T-cell (primary cell): Measurements from ENCODE around the gene RABGGTB. TPM values are rescaled to one million over a fixed set of nuclear protein-coding genes. Genes with fewer than 3 reads are reported as not detected.
"Not testable (repeated sequence)": the region's sequence is repeated elsewhere in the genome, so short reads cannot be mapped to it uniquely, and the experiment has no call there.

Experiments
- ATAC-seq, 4 experiments: fragments of 200-7000 bp in 3 of 4; fragments of 150-1000 bp in 1 of 4; cut with Tn5 transposase; replicated peaks in 1 of 4; 1 replicate in 3 of 4; 2 replicates in 1 of 4; pipeline ENCODE4 v1.10.0; 2021; ENCODE audit warnings: moderate library complexity in 3 of 4, mild to moderate bottlenecking in 2 of 4, moderate number of reproducible peaks in 1 of 4
- CTCF ChIA-PET, 2 donors: fragments of 300-600 bp; sonication (Branson Sonifier 250); formaldehyde crosslinking; loops; one replicate each; lab custom pipeline; 2022; ENCODE audit warnings: antibody characterized with exemption in 2 of 2; lab: Charles Lee
- POLR2A ChIA-PET, 2 donors: fragments of 300-600 bp; sonication (Branson Sonifier 250); formaldehyde crosslinking; loops; one replicate each; lab custom pipeline; 2022; ENCODE audit warnings: antibody characterized with exemption in 2 of 2; lab: Charles Lee
- DNase-seq, 35 experiments: peaks; one replicate each; pipeline versions ENCODE4 v3.0.0 to v3.0.0-alpha.2; 2013 to 2023
- H3K27ac ChIP-seq: one replicate; pipeline ENCODE4 v1.5.1; 2013; ENCODE audit warnings: low read length
- H3K27me3 ChIP-seq, 2 experiments: replicated peaks in 1 of 2; 1 replicate in 1 of 2; 2 replicates in 1 of 2; pipeline versions ENCODE4 v1.6.1 to v1.7.0; 2013; ENCODE audit warnings: low read length in 1 of 2, mixed read lengths in 1 of 2; ENCODE audit not compliant: control insufficient read depth in 2 of 2, insufficient read depth in 2 of 2; ENCODE audit errors: extremely low read depth in 1 of 2
- H3K36me3 ChIP-seq, 2 donors: 1 replicate in 1 of 2; 2 replicates in 1 of 2; pipeline versions ENCODE4 v1.6.1 to v1.7.0; 2013; ENCODE audit warnings: low read length in 1 of 2; ENCODE audit not compliant: control insufficient read depth in 2 of 2, insufficient read depth in 1 of 2; ENCODE audit errors: extremely low read depth in 1 of 2
- H3K4me1 ChIP-seq, 2 experiments: 1 replicate in 1 of 2; 2 replicates in 1 of 2; pipeline versions ENCODE4 v1.6.1 to v1.7.0; 2013; ENCODE audit warnings: low read length in 2 of 2, mixed read lengths in 1 of 2; ENCODE audit not compliant: insufficient read depth in 2 of 2, control insufficient read depth in 1 of 2; ENCODE audit errors: extremely low read depth in 1 of 2
- H3K4me3 ChIP-seq, 2 donors: 1 replicate in 1 of 2; 2 replicates in 1 of 2; pipeline versions ENCODE4 v1.5.1 to v1.7.0; 2013; ENCODE audit warnings: mild to moderate bottlenecking in 2 of 2, low read length in 1 of 2, moderate library complexity in 1 of 2; ENCODE audit not compliant: control insufficient read depth in 1 of 2; ENCODE audit errors: extremely low read depth in 1 of 2
- H3K9me3 ChIP-seq: 2 replicates; pipeline ENCODE4 v1.7.0; 2013
- H3K27ac Mint-ChIP-seq, 2 donors: one replicate each; pipeline ENCODE4 v1.8.0; 2020 to 2021; ENCODE audit warnings: mild to moderate bottlenecking in 2 of 2, mixed read lengths in 2 of 2
- H3K27me3 Mint-ChIP-seq, 2 donors: one replicate each; pipeline ENCODE4 v1.8.0; 2021 to 2022; ENCODE audit warnings: mixed read lengths in 2 of 2
- H3K36me3 Mint-ChIP-seq: one replicate; pipeline ENCODE4 v1.8.0; 2021; ENCODE audit warnings: mixed read lengths
- H3K4me1 Mint-ChIP-seq, 3 donors: one replicate each; pipeline ENCODE4 v1.8.0; 2020 to 2022; ENCODE audit warnings: mixed read lengths in 3 of 3, mild to moderate bottlenecking in 1 of 3
- H3K4me3 Mint-ChIP-seq, 3 donors: one replicate each; pipeline ENCODE4 v1.8.0; 2020 to 2022; ENCODE audit warnings: mild to moderate bottlenecking in 3 of 3, mixed read lengths in 3 of 3, moderate library complexity in 3 of 3
- H3K9me3 Mint-ChIP-seq, 3 donors: one replicate each; pipeline ENCODE4 v1.8.0; 2020 to 2022; ENCODE audit warnings: mixed read lengths in 3 of 3
- WGBS: methylation state at CpG from one replicate; pipeline ENCODE4 v1.1.5; 2013; ENCODE audit warnings: missing lambda C conversion rate; ENCODE audit not compliant: insufficient coverage; 5-methylcytosine and 5-hydroxymethylcytosine counted together
- total RNA-seq, 35 experiments: library from RNA in 6 of 35; stranded (reverse) in 6 of 35; fragments of 120-200 nt in 1 of 35; gene quantifications; one replicate each; pipeline versions ENCODE4 v1.2.1 to v1.2.4 and lab custom pipeline; 2013 to 2026

RABGGTB gene
- total RNA-seq, 5 donors from 2014 or later (not counting 1 experiment from before 2014, with no cell fraction given), result 75.8 to 153 (median 83.6) TPM

- H3K4me3 ChIP-seq, H3K27ac ChIP-seq, H3K4me3 Mint-ChIP-seq, POLR2A ChIA-PET, H3K27me3 ChIP-seq, H3K4me1 Mint-ChIP-seq, DNase-seq, H3K27me3 Mint-ChIP-seq, ATAC-seq, CTCF ChIA-PET, H3K27ac Mint-ChIP-seq, H3K4me1 ChIP-seq, H3K9me3 ChIP-seq, H3K36me3 ChIP-seq: not testable (repeated sequence)
- H3K9me3 Mint-ChIP-seq, result peaks cover 3 to 18% (median 17%) of the 10 kb centered on the region in 3 donors
- WGBS, result no CpG with 5 or more reads among the region's 1 CpG
- peaks cover 19% of the 10 kb centered on the region for H3K36me3 Mint-ChIP-seq
Observed at GRCh38 chr1:75823596-75823995, 37.5 kb downstream of the RABGGTB start.

GRCh38 chr1:75836528-75837100, 50.6 kb downstream of the RABGGTB start:
- no peaks in the 10 kb centered on the region for H3K9me3 ChIP-seq
- no CpG with 5 or more reads among the region's 2 CpGs for WGBS
- DNase-seq, result no peak
- POLR2A ChIA-PET, result no interaction called here
- Mint-ChIP-seq H3K4me3 (no peak overlapping the region), H3K9me3 (peaks cover 24 to 26% (median 25%) of the 10 kb centered on the region in 3 donors), H3K27me3 (no peaks in the 10 kb centered on the region), H3K4me1 (no peaks in the 10 kb centered on the region), H3K27ac (no peak overlapping the region), H3K36me3 (no peaks in the 10 kb centered on the region)
- no peak overlapping the region for H3K27ac ChIP-seq
- H3K4me3 ChIP-seq, result no peak overlapping the region
- ATAC-seq, result no peak
- H3K27me3 ChIP-seq, result no peaks in the 10 kb centered on the region
- CTCF ChIA-PET, result no interaction called here
- H3K36me3 ChIP-seq, result no peaks in the 10 kb centered on the region
- no peaks in the 10 kb centered on the region for H3K4me1 ChIP-seq

GRCh38 chr1:75838079-75838478, 52.0 kb downstream of the RABGGTB start:
- ChIA-PET CTCF (interaction anchor here in 1 of 2 donors (0.5 kb wide), 1 partner anchor 1066 kb away, joined by 3 read pairs; no protein-coding TSS in a partner anchor), POLR2A (no interaction called here)
- Histone ChIP-seq H3K4me1 (no peaks in the 10 kb centered on the region), H3K27me3 (no peaks in the 10 kb centered on the region), H3K27ac (no peak overlapping the region), H3K4me3 (no peak overlapping the region), H3K9me3 (no peaks in the 10 kb centered on the region), H3K36me3 (no peaks in the 10 kb centered on the region)
- Mint-ChIP-seq H3K36me3 (no peaks in the 10 kb centered on the region), H3K9me3 (peaks cover 18 to 21% (median 20%) of the 10 kb centered on the region in 3 donors), H3K4me1 (no peaks in the 10 kb centered on the region), H3K4me3 (no peak overlapping the region), H3K27ac (no peak overlapping the region), H3K27me3 (no peaks in the 10 kb centered on the region)
- no peak for ATAC-seq
- DNase-seq, result no peak
- no CpG with 5 or more reads among the region's 2 CpGs for WGBS

- no peaks in the 10 kb centered on the region for H3K36me3 Mint-ChIP-seq
- ATAC-seq (no peak), DNase-seq (no peak)
- peaks cover 0 to 2% of the 10 kb centered on the region in 2 donors for H3K27me3 Mint-ChIP-seq
- ChIA-PET POLR2A (no interaction called here), CTCF (no interaction called here)
- no peaks in the 10 kb centered on the region for H3K36me3 ChIP-seq
- H3K27me3 ChIP-seq, result no peaks in the 10 kb centered on the region
- H3K4me1 ChIP-seq, result no peaks in the 10 kb centered on the region
- H3K4me3 Mint-ChIP-seq, result no peak overlapping the region
- H3K27ac ChIP-seq, result no peak overlapping the region
- H3K4me1 Mint-ChIP-seq, result no peaks in the 10 kb centered on the region
- H3K4me3 ChIP-seq, result no peak overlapping the region
- H3K9me3 Mint-ChIP-seq, result peaks cover 4 to 8% (median 5%) of the 10 kb centered on the region in 3 donors
- H3K9me3 ChIP-seq, result no peaks in the 10 kb centered on the region
- H3K27ac Mint-ChIP-seq, result no peak overlapping the region
Observed at GRCh38 chr1:75841421-75841820, 55.4 kb downstream of the RABGGTB start.

Other genes starting within 250 kb of the RABGGTB start
- gene SLC44A5, start 175.1 kb upstream of the RABGGTB start, total RNA-seq, result 1 to 10 TPM in 2 of 5 donors, under 1 TPM in 2, not detected in 1; 0.06 to 2.4 (median 0.84) TPM
- gene ACADM, start 61.5 kb upstream of the RABGGTB start, total RNA-seq, result 10 to 100 TPM; 16.6 to 29.3 (median 23.0) TPM
- under 1 TPM in 4 of 5 donors, not detected in 1; 0.41 to 0.54 (median 0.43) TPM for gene MSH4, start 10.6 kb downstream of the RABGGTB start, total RNA-seq
- gene ASB17, start 146.1 kb downstream of the RABGGTB start, total RNA-seq, result not detected